GM12878 (cell line): ENCODE measurements around the gene ACVR1. TPM values are rescaled to one million over a fixed set of nuclear protein-coding genes. Genes with fewer than 3 reads are reported as not detected.

Experiments
- ATAC-seq: fragments of 200-7000 bp; cut with Tn5 transposase; 3 replicates; pipeline ENCODE4 v1.9.1; 2020; ENCODE audit warnings: mild to moderate bottlenecking, moderate library complexity
- BruUV-seq: library from RNA; stranded (reverse); fragments of 400-500 nt; replicated peaks from 2 replicates; lab custom pipeline; 2021; lab: Mats Ljungman, UMichigan
- CTCF ChIA-PET: fragments of 300-600 bp; sonication (Branson Sonifier 250); formaldehyde crosslinking; extraction: SDS; loops from one replicate; lab custom pipeline; 2021; ENCODE audit warnings: inconsistent platforms; lab: Yijun Ruan, JAX
- POLR2A ChIA-PET: fragments of 350-600 bp; formaldehyde crosslinking; extraction: SDS; loops from one replicate; lab custom pipeline; 2021; ENCODE audit warnings: inconsistent platforms; lab: Charles Lee
- RAD21 ChIA-PET: fragments of 300-600 bp; sonication (Branson Sonifier 250); formaldehyde crosslinking; loops from one replicate; lab custom pipeline; 2023; ENCODE audit warnings: antibody characterized with exemption; ENCODE audit not compliant: unreplicated experiment; lab: Charles Lee
- SMC1A ChIA-PET: fragments of 300-600 bp; sonication (Branson Sonifier 250); formaldehyde crosslinking; loops from one replicate; lab custom pipeline; 2023; ENCODE audit not compliant: unreplicated experiment, uncharacterized antibody; lab: Charles Lee
- DNase-seq: peaks from one replicate; pipeline ENCODE4 v3.0.0-alpha.2; 2011; ENCODE audit warnings: low read depth, low spot score
- FAIRE-seq: peaks from 3 replicates; lab custom pipeline; 2011; peaks lifted over from hg19 to GRCh38; lab: Jason Lieb, UNC
- H2AFZ ChIP-seq: 2 replicates; pipeline ENCODE4 v1.6.0; 2011; ENCODE audit warnings: low read depth, low read length, control low read depth; ENCODE audit not compliant: control insufficient read depth
- H3K27ac ChIP-seq: 2 replicates; pipeline ENCODE4 v1.5.1; 2011; ENCODE audit warnings: control low read depth; ENCODE audit not compliant: control insufficient read depth, insufficient read depth
- H3K27me3 ChIP-seq, 2 experiments: replicated peaks in 1 of 2; 2 replicates each; pipeline versions ENCODE4 v1.6.0 to v1.6.1; 2011; ENCODE audit warnings: low read length in 1 of 2; ENCODE audit not compliant: control insufficient read depth in 2 of 2, insufficient read depth in 2 of 2
- H3K36me3 ChIP-seq, 2 experiments: 2 replicates each; pipeline ENCODE4 v1.5.1; 2011; ENCODE audit warnings: low read length in 1 of 2; ENCODE audit not compliant: control insufficient read depth in 2 of 2, insufficient read depth in 2 of 2
- H3K4me1 ChIP-seq: 2 replicates; pipeline ENCODE4 v1.6.1; 2011; ENCODE audit warnings: mild to moderate bottlenecking, low read length, moderate library complexity, mixed read lengths; ENCODE audit not compliant: control insufficient read depth, insufficient read depth
- H3K4me2 ChIP-seq: 2 replicates; pipeline ENCODE4 v1.6.0; 2011; ENCODE audit warnings: control low read depth; ENCODE audit not compliant: control insufficient read depth, insufficient read depth
- H3K4me3 ChIP-seq: fragments of 200-600 bp; sonication (generic); 2 replicates; pipeline ENCODE4 v1.5.1; 2016
- H3K79me2 ChIP-seq: 2 replicates; pipeline ENCODE4 v1.6.0; 2011; ENCODE audit warnings: low read length; ENCODE audit not compliant: control insufficient read depth, insufficient read depth
- H3K9ac ChIP-seq: 2 replicates; pipeline ENCODE4 v1.8.0; 2011; ENCODE audit warnings: low read length, control low read depth, mixed read lengths; ENCODE audit not compliant: control insufficient read depth, insufficient read depth
- H3K9me3 ChIP-seq: replicated peaks from 3 replicates; pipeline ENCODE4 v1.5.1; 2011; ENCODE audit warnings: mild to moderate bottlenecking, low read length; ENCODE audit not compliant: control insufficient read depth, insufficient read depth
- H4K20me1 ChIP-seq: 2 replicates; pipeline ENCODE4 v1.6.0; 2011; ENCODE audit not compliant: control insufficient read depth, insufficient read depth
- CUX1 ChIP-seq: IDR thresholded peaks from 2 replicates; pipeline ENCODE4 v1.6.1; 2012; ENCODE audit warnings: improper control_type of control experiment, low read depth, low read length; ENCODE audit not compliant: insufficient replicate concordance
- NKRF ChIP-seq: fragments of 450-650 bp; conservative IDR thresholded peaks from 2 replicates; pipeline ENCODE4 v1.6.1; 2017; ENCODE audit warnings: mild to moderate bottlenecking, moderate library complexity
- NR2F1 ChIP-seq: fragments of 450-650 bp; conservative IDR thresholded peaks from 2 replicates; pipeline ENCODE4 v1.6.1; 2017; ENCODE audit warnings: mild to moderate bottlenecking
- RAD51 ChIP-seq: fragments of 450-650 bp; IDR thresholded peaks from 2 replicates; pipeline ENCODE4 v1.6.1; 2016; ENCODE audit warnings: moderate library complexity, mild to moderate bottlenecking, inconsistent platforms
- RUNX3 ChIP-seq: IDR thresholded peaks from 2 replicates; pipeline ENCODE4 v1.6.1; 2012; ENCODE audit warnings: low read length, inconsistent platforms
- TCF12 ChIP-seq: IDR thresholded peaks from 2 replicates; pipeline ENCODE4 v1.6.1; 2011; ENCODE audit warnings: low read depth, mild to moderate bottlenecking, low read length
- ZNF207 ChIP-seq: fragments of 450-650 bp; IDR thresholded peaks from 2 replicates; pipeline ENCODE4 v1.6.1; 2014; ENCODE audit warnings: antibody characterized with exemption, mild to moderate bottlenecking, borderline replicate concordance
- WGBS: methylation state at CpG from one replicate; pipeline ENCODE4 v1.1.6; 2016; ENCODE audit warnings: low lambda C conversion rate; ENCODE audit not compliant: insufficient replicate concordance, insufficient coverage; ENCODE audit errors: missing lambda C conversion rate; 5-methylcytosine and 5-hydroxymethylcytosine counted together
- in situ Hi-C: fragments of 300-500 bp; cut with MboI; formaldehyde crosslinking; loops from 9 replicates; pipeline ENCODE4 v1.14.3; 2018; ENCODE audit warnings: mixed read lengths
- intact Hi-C: fragments of 100-400 bp; cut with micrococcal nuclease; formaldehyde crosslinking; loops from one replicate; pipeline ENCODE4 v1.14.2; 2022; ENCODE audit not compliant: unreplicated experiment
- polyA plus RNA-seq, 11 experiments: library from polyadenylated mRNA; depleted of rRNA in 4 of 11; unstranded in 6 of 11; stranded (reverse) in 5 of 11; fragments of >200 nt; fragmentation: Nextera tagmentation in 4 of 11; fragmentation: Illumina TruSeq in 1 of 11; extraction: Ambion mirVana in 4 of 11; extraction: Trizol in 1 of 11; gene quantifications; 1 replicate in 1 of 11; 2 replicates in 10 of 11; pipeline versions ENCODE4 v1.2.1 to v1.2.3, GENCODE V29; 2011 to 2016; ENCODE audit warnings: inconsistent platforms in 2 of 11, missing spikeins in 2 of 11, low read depth in 1 of 11
- total RNA-seq, 4 experiments: library from RNA; depleted of rRNA in 3 of 4; stranded (reverse); fragments of >200 nt in 3 of 4; fragmentation: Illumina TruSeq in 1 of 4; extraction: Trizol in 1 of 4; gene quantifications; 2 replicates each; pipeline versions ENCODE4 v1.2.1 to v1.2.3, GENCODE V29; 2013 to 2021

Gene ACVR1
- total and polyA plus RNA-seq, 10 of the 15 experiments (the other 5 are each of a cell fraction or from before 2014, with no cell fraction given) = 0.06 to 0.24 (median 0.14) TPM; not detected in 4

DNA sequence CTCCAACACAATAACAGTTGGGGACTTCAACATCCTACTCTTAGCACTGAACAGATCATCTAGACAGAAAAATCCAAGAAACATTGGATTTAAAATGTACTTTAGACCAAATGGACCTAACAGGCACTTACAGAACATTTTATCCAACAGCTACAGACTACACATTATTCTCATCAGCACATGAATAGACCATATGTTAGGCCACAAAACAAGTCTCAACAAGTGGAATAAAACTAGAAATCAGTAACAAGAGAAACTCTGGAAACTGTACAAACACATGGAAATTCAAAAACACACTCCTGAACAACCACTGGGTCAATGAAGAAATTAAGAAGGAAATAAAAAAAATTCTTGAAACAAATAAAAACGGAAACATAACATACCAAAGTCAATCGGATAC lies 117.5 kb downstream of the ACVR1 start:
- intact Hi-C loops = no loop called here
- ChIA-PET SMC1A (no interaction called here), CTCF (interaction anchor here (0.7 to 1.6 kb wide), 2 partner anchors 236 to 264 kb away, joined by 3 read pairs; no protein-coding TSS in a partner anchor), RAD21 (no interaction called here)
- 51% methylated on average over 2 of the region's 2 CpGs for WGBS
- in situ Hi-C loops = loop anchor here (10.0 kb wide), 1 partner anchor 454 kb away; no protein-coding TSS in a partner anchor
- ATAC-seq (no peak), DNase-seq (no peak), FAIRE-seq (no peak)
- no peak overlapping the region for H3K4me2 ChIP-seq
- H2AFZ ChIP-seq = no peak overlapping the region
- no peak overlapping the region for H3K27ac ChIP-seq
- TF ChIP-seq ZNF207 (no peak), CUX1 (no peak), NR2F1 (no peak), TCF12 (no peak), RAD51 (no peak), RUNX3 (no peak), NKRF (no peak)
- TF ChIP-seq, all 136 proteins: peak for 0
- Histone ChIP-seq H3K9ac (no peak overlapping the region), H3K27me3 (no peaks in the 10 kb centered on the region), H4K20me1 (no peaks in the 10 kb centered on the region), H3K4me3 (no peak overlapping the region), H3K9me3 (no peaks in the 10 kb centered on the region), H3K4me1 (no peaks in the 10 kb centered on the region), H3K36me3 (no peaks in the 10 kb centered on the region), H3K79me2 (no peaks in the 10 kb centered on the region)
- POLR2A ChIA-PET = no interaction called here
- no TSS peak for BruUV-seq
